ENCODE data around the gene LHCGR.
"Not testable (repeated sequence)": the region's sequence is repeated elsewhere in the genome, so short reads cannot be mapped to it uniquely, and the experiment has no call there.

Gene LHCGR

DNA sequence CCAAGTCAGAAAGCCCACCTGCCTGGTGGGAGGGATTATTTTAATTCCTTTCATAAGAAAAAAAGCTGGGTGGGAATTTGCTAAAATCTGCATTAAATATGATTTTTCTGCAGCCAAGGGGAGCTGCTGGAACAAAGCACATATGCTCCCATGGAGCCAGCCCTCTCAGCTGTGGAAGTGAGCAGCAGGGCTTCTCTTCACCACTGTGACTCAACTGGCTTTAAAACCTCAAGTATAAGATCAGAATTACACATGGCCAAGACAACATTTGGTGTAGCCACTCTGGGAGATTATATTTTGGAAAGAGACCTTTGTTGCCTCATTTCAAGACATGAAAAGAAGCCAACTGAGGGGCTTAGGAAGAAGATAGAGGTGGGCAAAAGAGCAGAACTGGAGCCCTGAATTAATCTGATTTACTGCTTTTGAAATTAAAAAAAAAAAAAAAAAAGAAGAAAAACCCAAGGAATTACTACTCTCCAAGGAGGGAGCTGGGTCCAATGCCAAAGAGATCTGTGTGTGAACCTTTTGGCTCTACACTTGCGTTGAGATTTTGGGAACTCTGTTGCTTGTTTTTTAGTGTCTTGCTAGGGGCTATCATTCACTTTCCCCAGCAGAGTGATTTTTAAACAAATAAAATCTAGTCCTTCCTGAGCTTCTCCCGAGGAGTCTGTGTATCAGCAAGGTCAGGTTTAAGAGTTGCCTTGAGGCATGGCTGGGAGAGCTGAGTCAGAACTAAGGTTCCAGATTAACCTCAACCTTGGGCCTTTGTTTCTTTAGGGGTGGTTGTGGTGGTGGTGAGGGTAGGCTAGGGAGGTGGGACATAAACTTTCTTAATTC is 6.0 kb downstream of the LHCGR start:
- Histone ChIP-seq H4K20me1 (ENCODE audit: insufficient read depth) (no peaks in the 10 kb centered on the region), H3K79me2 (ENCODE audit: insufficient read depth, low read depth) (no peaks in the 10 kb centered on the region), H3K36me3 (ENCODE audit: insufficient read depth) (no peaks in the 10 kb centered on the region), H2AFZ (ENCODE audit: low read depth) (no peak overlapping the region), H3K4me2 (no peak overlapping the region), H3K9ac (no peak overlapping the region), H3K27ac (no peak overlapping the region), H3K27me3 (ENCODE audit: insufficient read depth, low read depth) (no peaks in the 10 kb centered on the region), H3K4me3 (IDR thresholded peaks at IDR 0.05; ENCODE audit: insufficient read depth, low read depth, low read length) (no peak overlapping the region), H3K4me1 (ENCODE audit: low read depth, poor library complexity, severe bottlenecking) (no peaks in the 10 kb centered on the region)
- TF ChIP-seq, protein P1, sequence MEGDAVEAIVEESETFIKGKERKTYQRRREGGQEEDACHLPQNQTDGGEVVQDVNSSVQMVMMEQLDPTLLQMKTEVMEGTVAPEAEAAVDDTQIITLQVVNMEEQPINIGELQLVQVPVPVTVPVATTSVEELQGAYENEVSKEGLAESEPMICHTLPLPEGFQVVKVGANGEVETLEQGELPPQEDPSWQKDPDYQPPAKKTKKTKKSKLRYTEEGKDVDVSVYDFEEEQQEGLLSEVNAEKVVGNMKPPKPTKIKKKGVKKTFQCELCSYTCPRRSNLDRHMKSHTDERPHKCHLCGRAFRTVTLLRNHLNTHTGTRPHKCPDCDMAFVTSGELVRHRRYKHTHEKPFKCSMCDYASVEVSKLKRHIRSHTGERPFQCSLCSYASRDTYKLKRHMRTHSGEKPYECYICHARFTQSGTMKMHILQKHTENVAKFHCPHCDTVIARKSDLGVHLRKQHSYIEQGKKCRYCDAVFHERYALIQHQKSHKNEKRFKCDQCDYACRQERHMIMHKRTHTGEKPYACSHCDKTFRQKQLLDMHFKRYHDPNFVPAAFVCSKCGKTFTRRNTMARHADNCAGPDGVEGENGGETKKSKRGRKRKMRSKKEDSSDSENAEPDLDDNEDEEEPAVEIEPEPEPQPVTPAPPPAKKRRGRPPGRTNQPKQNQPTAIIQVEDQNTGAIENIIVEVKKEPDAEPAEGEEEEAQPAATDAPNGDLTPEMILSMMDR (conservative IDR thresholded peaks at IDR 0.05; ENCODE audit: low read depth, low read length), result no peak

DNA sequence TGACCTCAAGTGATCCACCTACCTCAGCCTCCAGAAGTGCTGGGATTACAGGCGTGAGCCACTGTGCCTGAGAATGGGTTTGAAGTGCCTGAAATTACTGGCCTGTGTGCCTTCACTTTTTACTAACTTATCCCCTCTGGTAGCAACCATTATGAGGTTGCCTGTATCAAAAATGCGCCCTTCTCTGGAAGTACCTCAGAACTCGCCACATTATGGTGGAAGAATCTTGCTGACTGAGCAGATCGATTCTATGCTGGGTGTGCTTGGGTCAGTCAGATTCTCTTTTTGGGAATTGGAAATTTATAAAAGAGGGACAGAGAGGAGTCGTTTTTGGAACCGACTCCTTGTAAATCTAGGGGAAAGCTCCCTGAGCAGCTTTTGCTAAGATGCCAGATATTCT is 8.2 kb downstream of the LHCGR start:
- H3K4me2 ChIP-seq, result no peak overlapping the region
- no peaks in the 10 kb centered on the region for H3K27me3 ChIP-seq (ENCODE audit: insufficient read depth, low read depth)
- no peaks in the 10 kb centered on the region for H3K79me2 ChIP-seq (ENCODE audit: insufficient read depth, low read depth)
- H3K4me3 ChIP-seq (IDR thresholded peaks at IDR 0.05; ENCODE audit: insufficient read depth, low read depth, low read length), result no peak overlapping the region
- TF ChIP-seq, protein P1 (conservative IDR thresholded peaks at IDR 0.05; ENCODE audit: low read depth, low read length), result no peak
- no peaks in the 10 kb centered on the region for H3K4me1 ChIP-seq (ENCODE audit: low read depth, poor library complexity, severe bottlenecking)
- no peaks in the 10 kb centered on the region for H3K36me3 ChIP-seq (ENCODE audit: insufficient read depth)
- H4K20me1 ChIP-seq (ENCODE audit: insufficient read depth), result no peaks in the 10 kb centered on the region
- no peak overlapping the region for H3K9ac ChIP-seq
- no peak overlapping the region for H3K27ac ChIP-seq
- H2AFZ ChIP-seq (ENCODE audit: low read depth), result no peak overlapping the region

DNA sequence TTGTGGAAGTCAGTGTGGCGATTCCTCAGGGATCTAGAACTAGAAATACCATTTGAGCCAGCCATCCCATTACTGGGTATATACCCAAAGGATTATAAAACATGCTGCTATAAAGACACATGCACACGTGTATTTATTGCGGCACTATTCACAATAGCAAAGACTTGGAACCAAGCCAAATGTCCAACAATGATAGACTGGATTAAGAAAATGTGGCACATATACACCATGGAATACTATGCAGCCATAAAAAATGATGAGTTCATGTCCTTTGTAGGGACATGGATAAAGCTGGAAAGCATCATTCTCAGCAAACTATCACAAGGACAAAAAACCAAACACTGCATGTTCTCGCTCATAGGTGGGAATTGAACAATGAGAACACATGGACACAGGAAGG is 16.3 kb downstream of the LHCGR start:
- H3K79me2 ChIP-seq (ENCODE audit: insufficient read depth, low read depth); H3K36me3 ChIP-seq (ENCODE audit: insufficient read depth); H3K4me1 ChIP-seq (ENCODE audit: low read depth, poor library complexity, severe bottlenecking); H2AFZ ChIP-seq (ENCODE audit: low read depth); H3K27me3 ChIP-seq (ENCODE audit: insufficient read depth, low read depth); H4K20me1 ChIP-seq (ENCODE audit: insufficient read depth); H3K27ac ChIP-seq; H3K9ac ChIP-seq; H3K4me2 ChIP-seq; H3K4me3 ChIP-seq (IDR thresholded peaks at IDR 0.05; ENCODE audit: insufficient read depth, low read depth, low read length): not testable (repeated sequence)

DNA sequence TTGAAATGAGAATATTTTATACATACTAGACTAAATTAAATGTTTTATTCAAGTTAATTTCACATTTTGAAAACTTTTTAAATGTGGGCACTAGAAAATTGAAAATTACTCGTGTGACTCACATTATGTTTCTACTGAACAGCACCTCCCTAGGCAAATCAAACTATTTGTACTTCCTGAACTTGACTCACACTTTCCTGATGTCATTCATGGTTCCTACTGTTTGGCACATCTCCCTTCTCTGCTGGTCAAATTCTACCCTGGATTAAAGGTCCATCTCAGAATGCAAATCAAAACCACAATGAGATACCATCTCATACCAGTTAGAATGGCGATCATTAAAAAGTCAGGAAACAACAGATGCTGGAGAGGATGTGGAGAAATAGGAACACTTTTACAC is 16.7 kb downstream of the LHCGR start:
- Histone ChIP-seq H3K4me1 (ENCODE audit: low read depth, poor library complexity, severe bottlenecking) (no peaks in the 10 kb centered on the region), H3K4me2 (no peak overlapping the region), H3K9ac (no peak overlapping the region), H3K27me3 (ENCODE audit: insufficient read depth, low read depth) (no peaks in the 10 kb centered on the region), H3K4me3 (IDR thresholded peaks at IDR 0.05; ENCODE audit: insufficient read depth, low read depth, low read length) (no peak overlapping the region), H3K79me2 (ENCODE audit: insufficient read depth, low read depth) (no peaks in the 10 kb centered on the region), H4K20me1 (ENCODE audit: insufficient read depth) (no peaks in the 10 kb centered on the region), H2AFZ (ENCODE audit: low read depth) (no peak overlapping the region), H3K36me3 (ENCODE audit: insufficient read depth) (no peaks in the 10 kb centered on the region), H3K27ac (no peak overlapping the region)
- TF ChIP-seq, protein P1 (conservative IDR thresholded peaks at IDR 0.05; ENCODE audit: low read depth, low read length), result no peak

DNA sequence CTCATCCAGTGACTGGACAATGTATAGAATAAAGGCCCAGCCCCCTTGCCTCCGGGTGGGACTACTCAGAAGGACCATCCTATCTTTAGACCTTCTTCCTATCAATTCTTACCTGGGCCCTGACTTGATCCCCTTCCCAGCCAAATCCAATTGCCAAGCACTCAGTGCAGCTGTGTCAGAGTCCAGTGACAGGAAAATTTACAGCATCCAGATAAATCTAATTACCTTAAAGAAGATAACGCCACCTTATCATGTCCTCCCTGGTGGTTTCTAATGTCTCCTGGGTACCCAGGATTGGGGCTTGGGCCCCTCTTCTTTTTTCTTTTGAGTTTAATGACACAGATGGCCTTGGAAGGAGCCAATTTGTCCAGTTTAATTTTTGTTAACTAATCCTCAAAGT is 19.3 kb downstream of the LHCGR start:
- no peaks in the 10 kb centered on the region for H3K27me3 ChIP-seq (ENCODE audit: insufficient read depth, low read depth)
- H3K4me1 ChIP-seq (ENCODE audit: low read depth, poor library complexity, severe bottlenecking), result no peaks in the 10 kb centered on the region
- TF ChIP-seq, protein P1 (conservative IDR thresholded peaks at IDR 0.05; ENCODE audit: low read depth, low read length), result no peak
- H3K4me2 ChIP-seq, result no peak overlapping the region
- H3K27ac ChIP-seq, result no peak overlapping the region
- H3K9ac ChIP-seq, result no peak overlapping the region
- no peak overlapping the region for H3K4me3 ChIP-seq (IDR thresholded peaks at IDR 0.05; ENCODE audit: insufficient read depth, low read depth, low read length)
- no peaks in the 10 kb centered on the region for H4K20me1 ChIP-seq (ENCODE audit: insufficient read depth)
- H2AFZ ChIP-seq (ENCODE audit: low read depth), result no peak overlapping the region
- no peaks in the 10 kb centered on the region for H3K36me3 ChIP-seq (ENCODE audit: insufficient read depth)
- H3K79me2 ChIP-seq (ENCODE audit: insufficient read depth, low read depth), result no peaks in the 10 kb centered on the region

Measured in KMS-11 (cell line).